Measurements from ENCODE around the gene ACAA1.

GRCh38 chr3:38110314-38111050 lies 26.4 kb downstream of the ACAA1 start:
- no peak for TF ChIP-seq CTCF (conservative IDR thresholded peaks at IDR 0.05; ENCODE audit: low read length)
- no peak for TF ChIP-seq EZH2phosphoT487 (IDR thresholded peaks at IDR 0.05; ENCODE audit: borderline replicate concordance, low read depth, low read length)

Data from OCI-LY7 (cell line).